ENCODE measurements around the gene USP4. TPM values are rescaled to one million over a fixed set of nuclear protein-coding genes. Genes with fewer than 3 reads are reported as not detected.
"Not testable (repeated sequence)": the region's sequence is repeated elsewhere in the genome, so short reads cannot be mapped to it uniquely, and the experiment has no call there.

Gene USP4
- total RNA-seq, 1 donor from 2014 or later: 38.7 TPM

DNA sequence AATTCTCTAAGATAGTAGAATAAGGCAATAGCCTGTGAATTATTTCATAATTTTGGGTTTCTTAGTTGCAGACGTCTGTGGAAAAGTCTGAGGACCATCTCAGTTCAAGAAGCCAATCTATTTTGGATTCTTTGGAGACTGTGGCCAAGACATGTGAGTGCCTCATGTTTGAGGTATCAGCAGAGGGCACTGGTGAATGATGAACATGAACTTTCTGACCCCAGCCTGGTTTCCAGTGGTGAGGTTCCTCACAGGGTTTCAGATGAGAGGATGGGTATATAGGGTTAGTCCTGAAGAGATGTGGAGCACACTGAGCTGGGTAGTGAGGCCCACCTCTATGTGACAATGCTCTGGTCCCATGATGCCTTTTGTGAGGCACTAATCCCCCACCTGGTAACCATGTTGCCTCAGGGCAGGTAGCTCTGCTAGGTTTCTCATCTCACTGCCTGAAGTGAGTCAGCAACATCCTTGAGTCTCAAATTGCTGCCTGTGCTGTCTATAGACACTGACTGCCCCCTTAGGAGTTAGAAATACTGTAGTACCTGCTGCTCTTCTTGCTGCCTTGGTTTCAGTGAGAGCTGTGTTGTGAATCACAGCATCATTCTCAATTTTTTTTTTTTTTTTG is 95.2 kb downstream of the USP4 start:
- ATAC-seq: peak; percentile 71

DNA sequence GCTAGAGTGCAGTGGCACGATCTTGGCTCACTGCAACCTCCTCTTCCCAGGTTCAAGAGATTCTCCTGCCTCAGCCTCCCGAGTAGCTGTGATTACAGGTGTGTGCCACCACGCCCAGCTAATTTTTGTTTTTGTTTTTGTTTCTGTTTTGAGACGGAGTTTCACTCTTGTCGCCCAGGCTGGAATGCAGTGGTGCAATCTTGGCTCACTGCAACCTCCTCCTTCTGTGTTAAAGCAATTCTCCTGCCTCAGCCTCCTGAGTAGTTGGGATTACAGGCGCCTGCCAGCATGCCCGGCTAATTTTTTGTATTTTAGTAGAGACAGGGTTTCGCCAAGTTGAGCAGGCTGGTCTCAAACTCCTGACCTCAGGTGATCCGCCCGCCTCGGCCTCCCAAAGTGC is 99.8 kb downstream of the USP4 start:
- ATAC-seq: not testable (repeated sequence)

DNA sequence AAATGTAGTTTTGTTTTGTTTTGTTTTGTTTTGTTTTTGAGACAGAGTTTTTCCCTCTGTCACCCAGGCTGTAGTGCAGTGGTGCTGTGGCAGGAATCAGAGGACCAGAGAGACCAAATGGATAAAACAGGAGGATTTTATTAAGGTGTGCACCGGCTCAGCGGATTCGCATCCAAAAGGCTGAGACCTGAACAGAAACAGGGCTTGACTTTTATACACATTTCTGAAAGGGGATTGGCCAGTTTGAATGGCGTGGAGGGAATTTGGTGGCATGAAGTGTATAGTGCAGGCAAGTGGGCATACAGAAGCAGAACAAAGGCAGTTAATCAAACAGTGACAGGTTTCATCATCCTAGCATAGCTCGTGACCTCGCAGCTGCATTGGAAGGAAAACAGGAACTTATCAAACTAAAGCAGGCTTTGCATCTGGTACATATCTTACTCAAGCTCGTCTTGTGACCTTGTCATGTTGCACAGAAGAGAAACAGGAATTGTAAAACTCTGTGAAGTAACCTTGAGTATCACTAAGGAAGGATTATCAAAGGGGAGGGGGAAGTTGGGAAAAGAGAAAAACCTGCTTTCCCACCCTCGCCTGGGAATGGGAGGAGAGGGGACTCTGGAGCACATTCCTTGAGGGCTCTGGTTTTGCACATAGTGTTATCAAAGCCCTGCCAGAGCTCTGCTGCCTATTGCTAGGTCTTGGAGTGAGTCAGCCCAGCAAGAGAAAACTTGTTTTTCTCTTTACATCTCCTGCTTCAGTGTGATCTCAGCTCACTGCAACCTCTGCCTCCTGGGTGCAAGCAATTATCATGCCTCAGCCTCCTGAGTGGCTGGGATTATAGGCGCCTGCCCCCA is 101.4 kb downstream of the USP4 start:
- peak; percentile 97 for ATAC-seq

GRCh38 chr3:49237344-49237743 is 102.5 kb downstream of the USP4 start:
- ATAC-seq: no peak

- ATAC-seq: no peak
These were observed 103.6 kb downstream of the USP4 start for GRCh38 chr3:49236226-49236625.

DNA sequence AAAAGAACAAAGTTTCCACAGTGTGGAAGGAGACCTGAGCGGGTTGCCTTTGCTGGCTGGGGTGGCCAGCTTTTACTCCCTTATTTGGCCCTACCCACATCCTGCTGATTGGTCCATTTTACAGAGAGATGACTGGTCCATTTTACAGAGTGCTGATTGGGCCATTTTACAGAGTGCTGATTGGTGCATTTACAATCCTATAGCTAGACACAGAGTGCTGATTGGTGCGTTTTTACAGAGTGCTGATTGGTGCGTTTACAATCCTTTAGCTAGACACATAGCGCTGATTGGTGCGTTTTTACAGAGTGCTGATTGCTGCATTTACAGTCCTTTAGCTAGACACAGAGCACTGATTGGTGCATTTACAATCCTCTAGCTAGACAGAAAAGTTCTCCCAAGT is 111.0 kb downstream of the USP4 start:
- not testable (repeated sequence) for ATAC-seq

Other genes starting within 250 kb of the USP4 start
- gene QRICH1, start 246.0 kb downstream of the USP4 start, total RNA-seq: 62.4 TPM
- 252 TPM for gene QARS1, start 235.3 kb downstream of the USP4 start, total RNA-seq
- 36.2 TPM for gene USP19, start 219.2 kb downstream of the USP4 start, total RNA-seq
- gene LAMB2, start 207.0 kb downstream of the USP4 start, total RNA-seq: 69.7 TPM
- gene CCDC71, start 173.7 kb downstream of the USP4 start, total RNA-seq: 15.7 TPM
- 39.6 TPM for gene KLHDC8B, start 168.5 kb downstream of the USP4 start, total RNA-seq
- gene C3orf62, start 62.8 kb downstream of the USP4 start, total RNA-seq: 4.5 TPM
- gene GPX1, start 18.3 kb upstream of the USP4 start, total RNA-seq: 296 TPM
- gene RHOA, start 71.9 kb upstream of the USP4 start, total RNA-seq: 311 TPM
- gene TCTA, start 72.4 kb upstream of the USP4 start, total RNA-seq: 12.4 TPM
- gene AMT, start 82.4 kb upstream of the USP4 start, total RNA-seq: 0.88 TPM
- gene NICN1, start 89.3 kb upstream of the USP4 start, total RNA-seq: 6.1 TPM
- gene DAG1, start 130.2 kb upstream of the USP4 start, total RNA-seq: 48.3 TPM
- 0.08 TPM for gene BSN, start 214.4 kb upstream of the USP4 start, total RNA-seq

All from esophagus mucosa (tissue), 1 donor.